ENCODE data around the gene LEFTY1. TPM values are rescaled to one million over a fixed set of nuclear protein-coding genes. Genes with fewer than 3 reads are reported as not detected.

The LEFTY1 gene
- total and polyA plus RNA-seq, 2 donors (not counting 3 experiments of a cell fraction or from before 2014, with no cell fraction given), result not detected

- no peak for FAIRE-seq
- Histone ChIP-seq H3K4me2 (ENCODE audit: insufficient read depth, low read length) (no peak overlapping the region), H3K9me1 (replicated peaks; ENCODE audit: control insufficient read depth, extremely low read depth, insufficient read depth, low read length) (no peaks in the 10 kb centered on the region), H4K20me1 (replicated peaks; ENCODE audit: control insufficient read depth, extremely low read depth, insufficient read depth, low read length) (no peaks in the 10 kb centered on the region), H2AFZ (ENCODE audit: low read depth, low read length) (no peak overlapping the region), H3K27ac (ENCODE audit: insufficient read depth, low read depth, low read length) (no peak overlapping the region), H3K79me2 (ENCODE audit: control insufficient read depth, insufficient read depth, low read length) (no peaks in the 10 kb centered on the region), H3K4me1 (ENCODE audit: control insufficient read depth, extremely low read depth, insufficient read depth, low read length) (no peaks in the 10 kb centered on the region), H3K36me3 (ENCODE audit: control insufficient read depth in 2 of 2, extremely low read depth in 1 of 2, insufficient read depth in 2 of 2, low read length in 2 of 2) (peaks cover 4 to 5% of the 10 kb centered on the region in 2 experiments), H3K4me3 (replicated peaks in 1 of 3; ENCODE audit: insufficient read depth in 1 of 3, low read depth in 1 of 3, low read length in 3 of 3) (no peak overlapping the region), H3K9me3 (replicated peaks; ENCODE audit: control insufficient read depth, insufficient read depth, low read length) (no peaks in the 10 kb centered on the region), H3K27me3 (ENCODE audit: control insufficient read depth in 2 of 2, insufficient read depth in 2 of 2, low read length in 2 of 2) (no peaks in the 10 kb centered on the region), H3K9ac (replicated peaks; ENCODE audit: extremely low read depth, insufficient read depth, low read length) (no peak overlapping the region)
- dilution Hi-C loops (cut with MboI; ENCODE audit: extremely low pct_ligation_motif_present, low sequenced_read_pairs), result no loop called here
- BruUV-seq (replicated peaks), result no TSS peak
- TF ChIP-seq JUN (IDR thresholded peaks at IDR 0.05; ENCODE audit: borderline replicate concordance, insufficient read depth, insufficient read length, low read depth) (no peak), GATA2 (IDR thresholded peaks at IDR 0.05; ENCODE audit: insufficient read depth, insufficient read length, low read depth, low read length) (no peak)
- intact Hi-C loops (cut with micrococcal nuclease), result no loop called here
- ChIA-PET POLR2A (no interaction called here), CTCF (interaction anchor here (1.0 to 2.0 kb wide), 6 partner anchors 11 to 311 kb away, joined by 3 to 7 read pairs (median 4); partner anchors contain the start of genes LEFTY1, SRP9 and TMEM63A)
- no peak for DNase-seq (ENCODE audit: low read depth, low spot score)
Measured at GRCh38 chr1:225871359-225872074, 17.4 kb downstream of the LEFTY1 start.

GRCh38 chr1:225870911-225871310 is 18.0 kb downstream of the LEFTY1 start:
- Histone ChIP-seq H4K20me1 (replicated peaks; ENCODE audit: control insufficient read depth, extremely low read depth, insufficient read depth, low read length) (no peaks in the 10 kb centered on the region), H2AFZ (ENCODE audit: low read depth, low read length) (no peak overlapping the region), H3K4me1 (ENCODE audit: control insufficient read depth, extremely low read depth, insufficient read depth, low read length) (peaks cover 5% of the 10 kb centered on the region), H3K79me2 (ENCODE audit: control insufficient read depth, insufficient read depth, low read length) (no peaks in the 10 kb centered on the region), H3K36me3 (ENCODE audit: control insufficient read depth in 2 of 2, extremely low read depth in 1 of 2, insufficient read depth in 2 of 2, low read length in 2 of 2) (peaks cover 4 to 5% of the 10 kb centered on the region in 2 experiments), H3K4me3 (replicated peaks in 1 of 3; ENCODE audit: insufficient read depth in 1 of 3, low read depth in 1 of 3, low read length in 3 of 3) (no peak overlapping the region), H3K27me3 (ENCODE audit: control insufficient read depth in 2 of 2, insufficient read depth in 2 of 2, low read length in 2 of 2) (no peaks in the 10 kb centered on the region), H3K9me3 (replicated peaks; ENCODE audit: control insufficient read depth, insufficient read depth, low read length) (no peaks in the 10 kb centered on the region), H3K9me1 (replicated peaks; ENCODE audit: control insufficient read depth, extremely low read depth, insufficient read depth, low read length) (no peaks in the 10 kb centered on the region), H3K4me2 (ENCODE audit: insufficient read depth, low read length) (no peak overlapping the region), H3K9ac (replicated peaks; ENCODE audit: extremely low read depth, insufficient read depth, low read length) (no peak overlapping the region), H3K27ac (ENCODE audit: insufficient read depth, low read depth, low read length) (no peak overlapping the region)
- ChIA-PET CTCF (interaction anchor here (0.7 to 2.0 kb wide), 7 partner anchors 11 to 310 kb away, joined by 3 to 7 read pairs (median 4); partner anchors contain the start of genes LEFTY1, SRP9 and TMEM63A), POLR2A (no interaction called here)
- DNase-seq (ENCODE audit: low read depth, low spot score) (no peak), FAIRE-seq (no peak)
- TF ChIP-seq POLR2AphosphoS5 (IDR thresholded peaks at IDR 0.05; ENCODE audit: insufficient read depth, low read depth, low read length) (no peak), FOS (IDR thresholded peaks at IDR 0.05; ENCODE audit: borderline replicate concordance, insufficient read depth, low read length) (no peak), MYC (IDR thresholded peaks at IDR 0.05; ENCODE audit: low read depth, low read length) (no peak), CTCF (IDR thresholded peaks at IDR 0.05; ENCODE audit: extremely low read depth in 1 of 2, insufficient read depth in 1 of 2, low read depth in 1 of 2, low read length in 2 of 2) (no peak), EZH2 (IDR thresholded peaks at IDR 0.05; ENCODE audit: borderline replicate concordance, low read depth, low read length, severe bottlenecking) (no peak), MAX (IDR thresholded peaks at IDR 0.05; ENCODE audit: insufficient read depth, insufficient read length) (no peak), GATA2 (IDR thresholded peaks at IDR 0.05; ENCODE audit: insufficient read depth, insufficient read length, low read depth, low read length) (no peak), JUN (IDR thresholded peaks at IDR 0.05; ENCODE audit: borderline replicate concordance, insufficient read depth, insufficient read length, low read depth) (no peak), POLR2A (IDR thresholded peaks at IDR 0.05; ENCODE audit: low read depth, low read length) (no peak)
- dilution Hi-C loops (cut with MboI; ENCODE audit: extremely low pct_ligation_motif_present, low sequenced_read_pairs) (no loop called here), intact Hi-C loops (cut with micrococcal nuclease) (no loop called here)
- no TSS peak for BruUV-seq (replicated peaks)
